Subcutaneous adipose tissue (tissue), 4 donors: ENCODE data around the gene NOVA1. TPM values are rescaled to one million over a fixed set of nuclear protein-coding genes. Genes with fewer than 3 reads are reported as not detected.

Experiments used
- CTCF ChIP-seq: fragments of 450-650 bp; IDR thresholded peaks from one replicate; pipeline ENCODE4 v1.5.1; 2016; ENCODE audit warnings: low read depth, mild to moderate bottlenecking, control low read depth, antibody characterized with exemption, moderate library complexity
- total RNA-seq, 4 donors: library from RNA; depleted of rRNA; stranded (reverse); fragments of >200 nt; gene quantifications; one replicate each; pipeline ENCODE4 v1.1.0, GENCODE V29; 2016

NOVA1 gene
- total RNA-seq, 4 donors from 2014 or later, result 56.7 to 113 (median 99.2) TPM

- TF ChIP-seq CTCF, result no peak
These were observed 110.9 kb downstream of the NOVA1 start for GRCh38 chr14:26486922-26487321.

- TF ChIP-seq CTCF, result no peak
These were observed 113.3 kb downstream of the NOVA1 start for GRCh38 chr14:26484562-26484961.

GRCh38 chr14:26478967-26479366 is 118.9 kb downstream of the NOVA1 start:
- TF ChIP-seq CTCF, result no peak

- no peak for TF ChIP-seq CTCF
These were observed 131.0 kb downstream of the NOVA1 start for GRCh38 chr14:26466862-26467261.

GRCh38 chr14:26463136-26463535 is 134.7 kb downstream of the NOVA1 start:
- no peak for TF ChIP-seq CTCF

- no peak for TF ChIP-seq CTCF
These were observed 143.7 kb downstream of the NOVA1 start for GRCh38 chr14:26454105-26454504.

GRCh38 chr14:26448181-26448855 is 149.5 kb downstream of the NOVA1 start:
- TF ChIP-seq CTCF, result no peak
